HepG2 (cell line): ENCODE results near the gene HEXD. TPM values are rescaled to one million over a fixed set of nuclear protein-coding genes. Genes with fewer than 3 reads are reported as not detected.

Experiments used
- ATRX ChIP-seq: sonication (generic); formaldehyde crosslinking; IDR thresholded peaks from 2 replicates; pipeline ENCODE4 v1.4.0; 2020; ENCODE audit warnings: missing genetic modification reagents, borderline replicate concordance
- EZH2 ChIP-seq: conservative IDR thresholded peaks from 2 replicates; pipeline ENCODE4 v1.6.1; 2012; ENCODE audit warnings: mild to moderate bottlenecking, low read depth, low read length, moderate library complexity
- FOXP1 ChIP-seq, 2 experiments: fragments of 450-650 bp in 1 of 2; IDR thresholded peaks; 2 replicates each; pipeline ENCODE4 v1.6.1; 2017 to 2018; ENCODE audit warnings: antibody characterized with exemption in 1 of 2
- JUND ChIP-seq: sonication (generic); formaldehyde crosslinking; IDR thresholded peaks from 2 replicates; pipeline ENCODE4 v1.8.0; 2022; ENCODE audit warnings: mild to moderate bottlenecking, missing genetic modification reagents
- KDM2A ChIP-seq: sonication (generic); formaldehyde crosslinking; IDR thresholded peaks from 2 replicates; pipeline ENCODE4 v1.4.0; 2020; ENCODE audit warnings: low read depth, missing genetic modification reagents, borderline replicate concordance
- MAFK ChIP-seq, 2 experiments: IDR thresholded peaks in 1 of 2; conservative IDR thresholded peaks in 1 of 2; 2 replicates each; pipeline ENCODE4 v1.6.1; 2011; ENCODE audit warnings: improper control_type of control experiment in 2 of 2, low read length in 2 of 2
- MBD4 ChIP-seq: IDR thresholded peaks from 2 replicates; pipeline ENCODE4 v1.6.1; 2012; ENCODE audit warnings: low read length, inconsistent platforms, borderline replicate concordance
- MBNL3 ChIP-seq: fragments of 250-450 bp; sonication (Bioruptor Pico); conservative IDR thresholded peaks from 2 replicates; pipeline ENCODE4 v1.8.0; 2022; ENCODE audit warnings: mild to moderate bottlenecking, inconsistent platforms
- NFIC ChIP-seq: IDR thresholded peaks from 2 replicates; pipeline ENCODE4 v1.6.1; 2012; ENCODE audit warnings: mild to moderate bottlenecking, low read length, inconsistent platforms
- SALL1 ChIP-seq: sonication (generic); formaldehyde crosslinking; IDR thresholded peaks from 2 replicates; pipeline ENCODE4 v1.8.0; 2022; ENCODE audit warnings: mild to moderate bottlenecking, missing genetic modification reagents
- SIX1 ChIP-seq: sonication (generic); formaldehyde crosslinking; IDR thresholded peaks from 2 replicates; pipeline ENCODE4 v1.4.0; 2020; ENCODE audit warnings: missing genetic modification reagents, borderline replicate concordance
- SP1 ChIP-seq, 2 experiments: fragments of 450-650 bp in 1 of 2; sonication (generic) in 1 of 2; formaldehyde crosslinking in 1 of 2; IDR thresholded peaks; 2 replicates each; pipeline versions ENCODE4 v1.4.0 to v1.6.1; 2016 to 2020; ENCODE audit warnings: missing genetic modification reagents in 1 of 2
- SRSF1 ChIP-seq: fragments of 200-400 bp; formaldehyde crosslinking; optimal IDR thresholded peaks from 2 replicates; pipeline ENCODE3; 2017; ENCODE audit warnings: mild to moderate bottlenecking, low read depth, low read length, moderate library complexity
- ZFYVE20 ChIP-seq: sonication (generic); formaldehyde crosslinking; IDR thresholded peaks from 2 replicates; pipeline ENCODE4 v1.8.0; 2023; ENCODE audit warnings: low read depth, mild to moderate bottlenecking, moderate library complexity, missing genetic modification reagents, borderline replicate concordance
- ZNF256 ChIP-seq: sonication (generic); formaldehyde crosslinking; conservative IDR thresholded peaks from 2 replicates; pipeline ENCODE4 v1.4.0; 2020; ENCODE audit warnings: missing genetic modification reagents
- ZNF383 ChIP-seq: sonication (generic); formaldehyde crosslinking; IDR thresholded peaks from 2 replicates; pipeline ENCODE4 v1.4.0; 2020; ENCODE audit warnings: missing genetic modification reagents, mild to moderate bottlenecking, borderline replicate concordance
- ZNF747 ChIP-seq: sonication (generic); formaldehyde crosslinking; IDR thresholded peaks from 2 replicates; pipeline ENCODE4 v1.8.1; 2023; ENCODE audit warnings: missing genetic modification reagents, mild to moderate bottlenecking, borderline replicate concordance
- ZSCAN20 ChIP-seq: sonication (generic); formaldehyde crosslinking; IDR thresholded peaks from 2 replicates; pipeline ENCODE4 v1.4.0; 2020; ENCODE audit warnings: missing genetic modification reagents, mild to moderate bottlenecking, borderline replicate concordance
- polyA plus RNA-seq, 8 experiments: library from polyadenylated mRNA; depleted of rRNA in 3 of 8; stranded (reverse) in 7 of 8; unstranded in 1 of 8; fragments of >200 nt; fragmentation: Illumina TruSeq in 4 of 8; extraction: Trizol in 4 of 8; gene quantifications; 2 replicates each; pipeline versions ENCODE4 v1.2.1 to v1.2.3, GENCODE V29; 2011 to 2016; ENCODE audit warnings: low read depth in 4 of 8, missing spikeins in 1 of 8, mixed read lengths in 1 of 8; ENCODE audit not compliant: insufficient read depth in 1 of 8
- total RNA-seq, 5 experiments: library from RNA; depleted of rRNA; stranded (reverse); fragments of >200 nt; fragmentation: Illumina TruSeq; extraction: Trizol; gene quantifications; 2 replicates each; pipeline ENCODE4 v1.2.3, GENCODE V29; 2016; ENCODE audit warnings: low read depth in 1 of 5
- TF ChIP-seq, protein P1 (sequence below), 2 experiments: sonication (generic) in 1 of 2; formaldehyde crosslinking in 1 of 2; IDR thresholded peaks; 2 replicates each; pipeline versions ENCODE4 v1.6.1 to v1.9.0; 2014 to 2022; ENCODE audit warnings: antibody characterized with exemption in 1 of 2, borderline replicate concordance in 1 of 2, inconsistent platforms in 1 of 2, low read depth in 1 of 2, missing genetic modification reagents in 1 of 2
- TF ChIP-seq, protein P2 (sequence below): sonication (generic); formaldehyde crosslinking; IDR thresholded peaks from 2 replicates; pipeline ENCODE4 v1.5.0; 2020; ENCODE audit warnings: missing genetic modification reagents
- TF ChIP-seq, protein P3 (sequence below): sonication (generic); formaldehyde crosslinking; IDR thresholded peaks from 2 replicates; pipeline ENCODE4 v1.4.0; 2020; ENCODE audit warnings: missing genetic modification reagents

HEXD gene
- total and polyA plus RNA-seq, 2 of the 13 experiments (the other 11 are each of a cell fraction or from before 2014, with no cell fraction given): 22.3 to 41.8 TPM

DNA sequence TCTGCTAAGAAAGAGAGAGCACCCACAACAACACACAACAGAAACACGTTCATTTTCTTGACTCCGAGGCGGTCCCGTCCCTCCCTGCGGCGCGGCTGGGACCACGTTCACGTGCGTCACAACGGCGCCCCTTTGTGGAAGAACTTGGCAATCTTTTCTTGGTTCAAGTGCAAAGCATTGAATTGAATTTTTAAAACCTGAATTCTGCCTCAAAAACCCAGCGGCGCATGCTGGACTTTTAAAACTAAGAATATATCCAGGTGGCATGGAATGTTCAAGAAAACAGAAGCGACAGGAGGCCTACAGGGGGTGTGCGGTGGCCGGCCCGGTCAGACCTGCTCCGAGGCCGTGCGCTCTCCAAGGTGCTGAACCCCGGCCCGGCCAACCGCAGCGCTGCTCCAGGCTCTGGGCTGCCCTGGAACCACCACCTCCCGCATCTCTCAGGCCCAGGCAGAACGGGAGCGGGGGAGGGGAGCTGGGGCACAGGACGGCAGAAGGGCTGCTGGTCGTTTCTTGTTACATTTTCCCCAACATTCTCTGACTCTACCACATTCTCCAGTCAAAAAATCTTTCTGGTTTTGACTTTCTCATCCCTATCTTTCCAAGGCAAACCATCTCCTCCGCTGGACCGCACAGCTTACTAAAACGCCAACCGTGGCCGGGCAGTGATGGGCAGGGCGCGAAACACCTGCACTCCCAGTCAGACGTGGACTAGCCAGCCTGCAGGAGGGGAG is 3.4 kb upstream of the HEXD start (continued):
- peak; percentile 99 for TF ChIP-seq ZSCAN20 (CRISPR knock-in tag)
- no peak for TF ChIP-seq SRSF1
- TF ChIP-seq MBD4: no peak
- no peak for TF ChIP-seq NFIC
- TF ChIP-seq JUND (CRISPR knock-in tag): no peak
- TF ChIP-seq, protein P1, sequence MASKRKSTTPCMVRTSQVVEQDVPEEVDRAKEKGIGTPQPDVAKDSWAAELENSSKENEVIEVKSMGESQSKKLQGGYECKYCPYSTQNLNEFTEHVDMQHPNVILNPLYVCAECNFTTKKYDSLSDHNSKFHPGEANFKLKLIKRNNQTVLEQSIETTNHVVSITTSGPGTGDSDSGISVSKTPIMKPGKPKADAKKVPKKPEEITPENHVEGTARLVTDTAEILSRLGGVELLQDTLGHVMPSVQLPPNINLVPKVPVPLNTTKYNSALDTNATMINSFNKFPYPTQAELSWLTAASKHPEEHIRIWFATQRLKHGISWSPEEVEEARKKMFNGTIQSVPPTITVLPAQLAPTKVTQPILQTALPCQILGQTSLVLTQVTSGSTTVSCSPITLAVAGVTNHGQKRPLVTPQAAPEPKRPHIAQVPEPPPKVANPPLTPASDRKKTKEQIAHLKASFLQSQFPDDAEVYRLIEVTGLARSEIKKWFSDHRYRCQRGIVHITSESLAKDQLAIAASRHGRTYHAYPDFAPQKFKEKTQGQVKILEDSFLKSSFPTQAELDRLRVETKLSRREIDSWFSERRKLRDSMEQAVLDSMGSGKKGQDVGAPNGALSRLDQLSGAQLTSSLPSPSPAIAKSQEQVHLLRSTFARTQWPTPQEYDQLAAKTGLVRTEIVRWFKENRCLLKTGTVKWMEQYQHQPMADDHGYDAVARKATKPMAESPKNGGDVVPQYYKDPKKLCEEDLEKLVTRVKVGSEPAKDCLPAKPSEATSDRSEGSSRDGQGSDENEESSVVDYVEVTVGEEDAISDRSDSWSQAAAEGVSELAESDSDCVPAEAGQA (IDR thresholded peaks at IDR 0.05; ENCODE audit: low read depth): no peak
- TF ChIP-seq, protein P1 (CRISPR knock-in tag; IDR thresholded peaks at IDR 0.05; ENCODE audit: borderline replicate concordance): peak; percentile 97
- no peak for TF ChIP-seq ZNF747 (CRISPR knock-in tag)
- TF ChIP-seq MAFK (conservative IDR thresholded peaks at IDR 0.05 in 1 of 2, IDR thresholded peaks at IDR 0.05 in 1 of 2; ENCODE audit: low read length in 2 of 2): no peak
- no peak for TF ChIP-seq SP1 (IDR thresholded peaks at IDR 0.05)
- no peak for TF ChIP-seq SP1 (CRISPR knock-in tag; IDR thresholded peaks at IDR 0.05)
- TF ChIP-seq SALL1: peak; percentile 98
- TF ChIP-seq EZH2: no peak
- peak; percentile 90 for TF ChIP-seq KDM2A (CRISPR knock-in tag)
- TF ChIP-seq FOXP1 (IDR thresholded peaks at IDR 0.05): no peak
- TF ChIP-seq FOXP1 (CRISPR knock-in tag; IDR thresholded peaks at IDR 0.05): no peak
- TF ChIP-seq ATRX (CRISPR knock-in tag): no peak
- TF ChIP-seq ZNF383 (CRISPR knock-in tag): no peak
- TF ChIP-seq MBNL3 (CRISPR knock-in tag): no peak
- TF ChIP-seq ZFYVE20 (CRISPR knock-in tag): 0 out of 2 replicates have a peak, but pooled peaks have one; percentile 3
- TF ChIP-seq, protein P2, sequence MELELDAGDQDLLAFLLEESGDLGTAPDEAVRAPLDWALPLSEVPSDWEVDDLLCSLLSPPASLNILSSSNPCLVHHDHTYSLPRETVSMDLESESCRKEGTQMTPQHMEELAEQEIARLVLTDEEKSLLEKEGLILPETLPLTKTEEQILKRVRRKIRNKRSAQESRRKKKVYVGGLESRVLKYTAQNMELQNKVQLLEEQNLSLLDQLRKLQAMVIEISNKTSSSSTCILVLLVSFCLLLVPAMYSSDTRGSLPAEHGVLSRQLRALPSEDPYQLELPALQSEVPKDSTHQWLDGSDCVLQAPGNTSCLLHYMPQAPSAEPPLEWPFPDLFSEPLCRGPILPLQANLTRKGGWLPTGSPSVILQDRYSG (CRISPR knock-in tag): peak; percentile 99
- peak; percentile 96 for TF ChIP-seq ZNF256 (CRISPR knock-in tag)
- TF ChIP-seq, protein P3, sequence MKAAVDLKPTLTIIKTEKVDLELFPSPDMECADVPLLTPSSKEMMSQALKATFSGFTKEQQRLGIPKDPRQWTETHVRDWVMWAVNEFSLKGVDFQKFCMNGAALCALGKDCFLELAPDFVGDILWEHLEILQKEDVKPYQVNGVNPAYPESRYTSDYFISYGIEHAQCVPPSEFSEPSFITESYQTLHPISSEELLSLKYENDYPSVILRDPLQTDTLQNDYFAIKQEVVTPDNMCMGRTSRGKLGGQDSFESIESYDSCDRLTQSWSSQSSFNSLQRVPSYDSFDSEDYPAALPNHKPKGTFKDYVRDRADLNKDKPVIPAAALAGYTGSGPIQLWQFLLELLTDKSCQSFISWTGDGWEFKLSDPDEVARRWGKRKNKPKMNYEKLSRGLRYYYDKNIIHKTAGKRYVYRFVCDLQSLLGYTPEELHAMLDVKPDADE: peak; percentile 95
- no peak for TF ChIP-seq SIX1 (CRISPR knock-in tag)
